NCI-H1092 treated with DMSO at 0.1 percent for 48 hours (cell line): ENCODE data around the gene DAP.
"Not testable (repeated sequence)": the region's sequence is repeated elsewhere in the genome, so short reads cannot be mapped to it uniquely, and the experiment has no call there.

Source experiments
- DNase-seq: peaks from one replicate; lab custom pipeline; 2025; lab: John Stamatoyannopoulos, UW

The DAP gene

GRCh38 chr5:10653043-10653442, 108.0 kb downstream of the DAP start:
- DNase-seq = no peak

GRCh38 chr5:10652606-10653005, 108.4 kb downstream of the DAP start:
- DNase-seq = no peak

GRCh38 chr5:10652151-10652550, 108.9 kb downstream of the DAP start:
- no peak for DNase-seq

- no peak for DNase-seq
Observed at GRCh38 chr5:10649666-10650380, 111.2 kb downstream of the DAP start.

- DNase-seq = no peak
Observed at GRCh38 chr5:10648806-10649665, 112.0 kb downstream of the DAP start.

GRCh38 chr5:10647640-10648039, 113.4 kb downstream of the DAP start:
- no peak for DNase-seq

GRCh38 chr5:10645671-10646070, 115.4 kb downstream of the DAP start:
- DNase-seq = no peak

- DNase-seq = no peak
Observed at GRCh38 chr5:10645146-10645545, 115.9 kb downstream of the DAP start.

GRCh38 chr5:10644192-10644591, 116.8 kb downstream of the DAP start:
- DNase-seq = no peak

- no peak for DNase-seq
Observed at GRCh38 chr5:10642367-10642766, 118.7 kb downstream of the DAP start.

GRCh38 chr5:10639846-10640368, 121.1 kb downstream of the DAP start:
- no peak for DNase-seq

- not testable (repeated sequence) for DNase-seq
Observed at GRCh38 chr5:10638723-10639122, 122.3 kb downstream of the DAP start.

GRCh38 chr5:10637944-10638343, 123.1 kb downstream of the DAP start:
- DNase-seq = no peak

- DNase-seq = no peak
Observed at GRCh38 chr5:10636363-10637142, 124.5 kb downstream of the DAP start.

GRCh38 chr5:10635867-10636350, 125.1 kb downstream of the DAP start:
- DNase-seq = no peak

- no peak for DNase-seq
Observed at GRCh38 chr5:10635257-10635866, 125.7 kb downstream of the DAP start.

- no peak for DNase-seq
Observed at GRCh38 chr5:10634562-10634961, 126.5 kb downstream of the DAP start.

GRCh38 chr5:10634050-10634449, 127.0 kb downstream of the DAP start:
- no peak for DNase-seq

- no peak for DNase-seq
Observed at GRCh38 chr5:10633271-10634049, 127.6 kb downstream of the DAP start.

- DNase-seq = no peak
Observed at GRCh38 chr5:10632110-10632761, 128.8 kb downstream of the DAP start.
